Stimulated activated CD8-positive, alpha-beta memory T cell treated with anti-CD3 and anti-CD28 coated beads, Interleukin-15, amount 100 ng/mL, for 48 hours (primary cell): ENCODE results near the gene CDHR2.

Experiments
- DNase-seq, 2 donors: peaks; one replicate each; pipeline ENCODE4 v3.0.0-alpha.2; 2020; ENCODE audit warnings: low read depth in 2 of 2

Gene CDHR2

DNA sequence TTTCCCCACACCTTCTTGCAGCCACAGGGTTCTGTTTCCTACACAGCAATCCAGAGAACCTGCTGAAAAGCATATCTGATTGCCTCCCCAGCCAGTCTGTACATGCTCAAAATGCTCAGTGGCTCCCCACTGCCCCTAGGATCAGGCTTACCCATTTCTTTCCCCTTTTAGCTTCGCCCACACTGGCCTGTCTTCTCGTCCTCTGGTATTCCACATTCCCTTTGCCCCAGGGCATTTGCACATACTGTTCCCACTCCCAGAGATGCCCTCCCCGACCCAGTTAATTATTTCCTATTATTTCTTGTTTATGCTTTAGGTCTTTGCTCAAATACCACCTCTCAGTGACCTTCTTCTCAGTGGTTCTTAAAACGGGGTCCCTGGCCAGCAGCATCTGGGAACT is 91.5 kb downstream of the CDHR2 start:
- DNase-seq, result no peak

DNA sequence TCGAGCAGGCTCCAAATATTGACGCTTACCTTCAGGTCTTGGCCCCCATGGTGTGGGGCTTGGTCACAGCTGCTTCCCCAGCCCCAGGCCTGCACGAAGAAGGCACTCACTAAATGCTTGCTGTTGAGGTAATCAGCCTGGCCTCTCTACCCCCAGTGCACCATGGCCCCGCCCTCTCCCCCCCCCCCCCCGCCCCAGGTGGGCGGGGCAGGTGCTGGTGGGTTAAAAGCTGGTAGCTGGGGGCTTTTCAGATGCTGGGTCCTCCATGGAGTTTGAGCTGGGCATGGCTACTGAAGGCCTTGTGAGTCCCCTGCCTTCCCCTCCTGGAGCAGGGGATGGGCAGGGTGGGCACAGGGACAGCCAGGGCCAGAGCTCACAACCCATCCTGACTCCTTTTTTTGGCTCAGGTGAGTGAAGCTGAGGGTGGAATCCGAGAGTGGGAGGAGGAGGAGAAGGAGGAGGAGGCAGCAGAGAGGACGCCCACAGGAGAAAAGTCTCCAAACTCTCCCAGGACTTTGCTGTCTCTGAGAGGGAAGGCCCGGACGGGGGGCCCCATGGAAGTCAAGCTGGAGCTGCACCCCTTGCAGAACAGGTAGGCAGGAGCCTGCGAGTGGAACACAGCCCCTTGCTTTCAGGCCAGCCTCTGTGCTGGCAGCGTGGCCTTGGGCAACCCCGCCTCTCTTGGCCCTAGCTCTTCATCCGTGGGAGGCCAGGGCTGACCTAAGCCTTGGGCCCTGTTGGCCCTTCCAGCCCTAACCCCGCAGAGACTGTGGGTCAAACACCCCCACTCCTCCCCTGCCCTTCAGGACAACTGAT is 93.7 kb downstream of the CDHR2 start:
- DNase-seq, result no peak

DNA sequence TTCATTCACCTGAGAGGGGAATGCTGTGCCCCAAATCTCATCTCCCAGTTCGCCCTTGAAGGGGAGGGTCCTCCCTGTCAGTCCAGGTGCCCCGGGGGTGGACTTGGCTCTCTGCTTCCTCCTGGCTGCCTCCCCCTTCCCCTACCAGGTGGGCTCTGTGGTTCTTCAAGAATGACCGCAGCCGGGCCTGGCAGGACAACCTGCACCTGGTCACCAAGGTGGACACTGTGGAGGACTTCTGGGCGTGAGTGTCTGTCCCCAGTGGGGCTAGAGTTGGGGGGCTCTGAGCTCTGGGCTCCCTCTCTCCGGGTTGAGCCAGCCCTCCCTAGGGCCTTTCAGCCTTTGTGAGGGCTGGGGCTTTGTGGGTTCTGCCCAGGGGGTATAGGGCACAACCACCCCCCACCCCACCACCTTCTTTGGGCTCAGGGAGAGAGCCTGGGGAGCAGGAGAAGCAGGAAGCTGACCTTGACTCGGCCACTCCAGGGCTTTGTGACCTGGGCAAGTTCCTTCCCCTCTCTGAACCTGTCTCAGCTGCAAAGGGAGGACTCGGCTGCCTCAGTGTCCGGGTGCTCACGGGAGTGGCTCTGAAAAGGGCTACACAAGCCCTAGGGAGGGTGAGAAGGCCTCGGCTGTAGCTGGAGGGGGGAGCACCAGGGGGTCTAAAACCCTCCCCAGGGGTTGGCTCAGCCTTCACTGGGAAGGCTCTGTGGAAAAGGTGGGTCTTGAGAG is 94.5 kb downstream of the CDHR2 start:
- no peak for DNase-seq

DNA sequence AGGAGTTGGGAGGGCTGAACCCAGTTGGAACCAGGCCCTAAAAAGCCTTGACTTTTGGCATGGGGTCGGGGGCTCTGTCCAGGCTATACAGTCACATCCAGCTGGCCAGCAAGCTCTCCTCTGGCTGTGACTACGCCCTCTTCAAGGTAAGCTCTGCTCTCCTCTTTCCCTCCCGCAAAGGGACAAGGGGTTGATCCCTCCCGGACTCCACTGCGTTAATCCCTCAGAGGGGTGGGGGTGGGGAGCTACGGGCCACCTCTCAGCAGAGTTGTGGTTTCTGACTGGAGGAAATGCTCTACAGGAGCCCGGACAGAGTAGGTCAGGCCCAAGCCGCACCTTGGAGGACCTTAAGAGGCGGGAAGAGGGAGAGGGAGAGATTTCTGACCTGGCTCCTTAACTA is 95.2 kb downstream of the CDHR2 start:
- no peak for DNase-seq

DNA sequence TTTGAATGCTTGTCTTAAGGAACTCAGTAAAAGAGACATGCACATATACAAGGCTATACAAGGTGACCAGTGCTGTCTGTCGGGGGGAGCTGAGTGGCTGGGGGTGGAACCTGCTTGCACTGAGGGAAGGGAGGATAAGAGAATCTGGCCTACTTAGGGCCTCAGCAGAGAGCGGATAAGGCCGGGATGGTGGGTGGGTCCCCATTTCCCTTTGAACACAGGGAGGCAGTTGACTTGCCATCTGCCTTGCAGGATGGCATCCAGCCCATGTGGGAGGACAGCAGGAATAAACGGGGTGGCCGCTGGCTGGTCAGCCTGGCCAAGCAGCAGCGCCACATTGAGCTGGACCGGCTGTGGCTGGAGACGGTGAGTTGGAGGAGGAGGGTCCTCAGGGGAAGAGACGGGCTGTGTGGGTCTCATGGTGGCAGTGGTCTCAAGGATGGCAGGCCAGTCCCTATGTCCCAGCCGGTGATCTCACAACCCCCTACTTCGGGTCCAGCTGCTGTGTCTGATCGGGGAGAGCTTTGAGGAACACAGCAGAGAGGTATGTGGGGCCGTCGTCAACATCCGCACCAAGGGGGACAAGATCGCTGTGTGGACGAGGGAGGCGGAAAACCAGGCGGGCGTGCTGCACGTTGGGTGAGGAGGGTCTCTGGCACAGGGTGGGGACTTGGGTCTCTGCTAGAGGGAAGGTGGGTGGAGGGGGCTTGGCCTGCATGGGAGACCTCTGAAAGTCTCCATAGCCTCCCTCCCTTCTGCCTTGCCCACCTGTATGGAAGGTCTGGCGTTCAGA is 95.9 kb downstream of the CDHR2 start:
- DNase-seq, result no peak
